GM18909 (cell line): ENCODE measurements around the gene SIX3.

Experiments used
- ATAC-seq: cut with Tn5 transposase; IDR thresholded peaks from one replicate; pipeline ENCODE4 v1.9.1; 2021; ENCODE audit warnings: mild to moderate bottlenecking; ENCODE audit not compliant: unreplicated experiment, poor library complexity

The SIX3 gene

DNA sequence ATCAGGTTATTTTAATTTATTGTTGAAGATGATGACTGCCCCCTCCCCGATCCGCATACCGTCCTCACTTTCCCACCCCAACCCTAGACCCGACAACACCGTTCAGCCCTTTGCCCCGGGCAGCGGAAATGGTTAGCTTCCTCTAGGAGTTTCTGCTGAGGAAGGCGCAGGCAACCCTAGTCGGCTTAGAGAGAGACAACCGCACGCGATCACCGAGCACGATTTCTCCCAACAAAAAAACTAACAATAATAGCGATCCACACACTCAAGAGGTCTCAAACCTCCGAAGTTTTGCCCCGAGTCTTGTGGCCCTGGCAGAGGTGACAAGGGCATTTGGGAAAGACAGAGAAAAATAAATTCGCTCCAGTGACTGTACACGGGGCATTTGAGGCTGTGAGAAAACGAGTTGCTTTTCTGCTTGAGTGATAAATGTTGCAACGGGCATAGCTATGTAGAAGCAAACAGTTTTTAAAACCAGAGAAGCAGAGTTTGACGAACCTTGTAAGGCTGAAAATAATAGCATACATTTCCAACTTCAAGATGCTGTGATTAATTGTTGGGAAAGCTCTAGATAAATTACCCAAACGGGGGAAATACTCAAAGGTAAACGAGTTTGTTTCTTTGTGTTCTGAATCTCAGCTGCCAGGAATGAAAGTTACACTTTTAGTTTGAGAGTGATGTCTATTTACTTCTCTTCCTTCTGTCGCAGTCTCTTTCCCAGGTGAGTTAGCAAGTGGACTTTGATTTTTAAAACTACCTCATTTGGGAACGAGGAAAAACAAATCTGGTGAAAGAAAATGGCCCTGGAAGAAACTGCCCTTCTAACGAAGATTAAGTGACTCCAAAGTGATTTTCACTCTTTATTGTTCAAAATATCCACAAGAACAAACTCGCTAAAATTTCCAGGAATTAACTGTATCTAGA, 11.0 kb upstream of the SIX3 start:
- no peak for ATAC-seq

- ATAC-seq = no peak
Measured at GRCh38 chr2:44931198-44931780, 10.2 kb upstream of the SIX3 start.

DNA sequence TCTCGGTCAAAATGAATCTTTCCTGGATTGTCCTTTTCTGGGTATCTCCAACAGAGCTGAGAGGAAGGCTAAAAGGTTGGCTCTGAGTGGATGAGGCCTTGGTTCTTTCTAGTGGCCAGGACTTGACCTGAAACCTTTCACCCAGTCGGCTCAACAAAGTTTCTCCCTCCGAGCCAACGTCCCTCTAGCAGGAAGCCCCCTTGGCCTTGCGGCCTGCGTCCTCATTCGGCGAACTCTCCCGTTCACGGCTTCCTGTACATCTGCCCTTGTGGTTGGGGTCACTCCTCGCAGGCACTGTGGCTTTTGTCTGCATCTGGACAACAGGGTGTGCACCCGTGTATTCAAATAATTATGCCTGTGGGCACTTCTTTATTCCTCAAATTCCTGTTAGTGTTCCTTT, 9.4 kb upstream of the SIX3 start:
- no peak for ATAC-seq

- ATAC-seq = no peak
Measured at GRCh38 chr2:44932564-44933392, 8.7 kb upstream of the SIX3 start.

- no peak for ATAC-seq
Measured at GRCh38 chr2:44933434-44933951, 8.0 kb upstream of the SIX3 start.

- no peak for ATAC-seq
Measured at GRCh38 chr2:44934038-44934982, 7.2 kb upstream of the SIX3 start.

DNA sequence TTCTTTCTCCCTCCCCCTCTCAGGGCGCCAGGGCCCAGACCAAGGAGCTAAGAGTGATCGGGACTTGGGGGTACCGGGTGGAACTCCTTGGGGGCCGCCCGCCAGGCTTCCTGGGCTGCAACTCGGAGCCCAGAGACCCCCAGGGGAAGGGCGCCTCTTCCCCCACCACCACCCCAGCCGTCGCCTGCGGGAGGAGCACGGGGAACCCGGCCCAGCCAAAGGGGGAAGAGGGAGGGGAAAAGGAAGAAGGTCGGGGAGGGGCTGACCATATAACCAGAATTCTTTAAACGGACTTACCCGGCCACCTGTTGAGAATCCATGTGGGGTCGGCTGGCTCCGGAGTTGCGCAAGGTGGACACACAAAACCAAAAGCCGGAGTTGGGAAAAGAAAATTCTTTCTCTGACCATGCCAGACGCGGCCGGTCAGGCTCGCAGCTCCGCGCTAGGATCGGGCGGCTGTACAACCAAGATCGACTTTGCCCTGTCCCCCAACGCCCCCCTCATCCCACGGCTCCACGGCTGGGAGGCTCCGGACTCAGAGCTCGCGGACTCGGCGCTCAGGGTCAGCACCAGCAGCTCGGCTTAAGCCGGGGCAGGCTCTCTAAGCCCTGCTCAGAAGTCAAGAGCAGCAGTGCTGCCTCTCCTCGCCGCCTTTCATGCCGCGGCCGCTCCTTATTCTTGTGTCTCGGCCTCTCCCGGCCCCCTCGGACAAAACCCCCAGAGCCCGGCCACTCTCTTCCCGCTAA, 6.3 kb upstream of the SIX3 start:
- no peak for ATAC-seq

DNA sequence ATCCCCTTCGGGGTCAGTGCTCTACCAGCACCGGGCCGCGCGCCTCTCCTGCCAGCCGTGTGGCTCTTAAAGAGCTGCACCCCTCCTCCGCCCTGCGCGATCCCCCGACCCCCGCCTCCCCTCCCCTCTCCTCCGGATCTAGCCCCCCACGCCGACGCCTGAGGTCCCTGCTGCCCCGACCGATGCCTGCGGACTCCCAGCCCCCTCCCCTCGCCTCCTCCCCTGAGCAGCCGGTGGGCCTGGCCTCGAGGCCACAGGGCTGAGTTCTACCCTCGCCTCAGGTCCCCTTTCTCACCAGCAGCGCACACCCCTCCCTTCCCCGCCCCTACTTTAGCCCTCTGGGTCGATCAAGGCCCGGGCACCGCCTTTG, 5.8 kb upstream of the SIX3 start:
- no peak for ATAC-seq

DNA sequence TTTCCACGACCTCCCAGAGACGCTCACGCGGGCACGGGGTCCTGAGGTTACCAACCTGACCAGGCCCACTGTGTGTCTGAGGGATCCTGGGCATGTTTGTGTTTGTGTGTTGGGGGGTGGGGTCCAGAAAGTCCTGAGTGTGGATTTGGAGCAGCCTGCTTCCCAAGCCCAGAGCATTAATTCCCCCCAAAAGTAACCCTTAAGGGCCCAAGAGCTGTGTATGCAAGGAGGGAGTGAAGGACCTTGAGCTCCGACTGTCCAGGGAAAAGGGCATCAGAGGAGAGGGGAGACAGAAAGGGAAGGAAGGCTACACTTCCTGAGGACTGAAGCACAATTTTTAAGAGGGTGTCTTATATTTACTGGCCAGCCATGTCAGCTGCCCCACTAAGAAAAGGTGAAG, 5.2 kb upstream of the SIX3 start:
- ATAC-seq = no peak

- ATAC-seq = no peak
Measured at GRCh38 chr2:44936715-44937687, 4.5 kb upstream of the SIX3 start.

- ATAC-seq = peak; percentile 46
Measured at GRCh38 chr2:44937688-44938240, 3.7 kb upstream of the SIX3 start.

GRCh38 chr2:44938287-44939105, 3.0 kb upstream of the SIX3 start:
- ATAC-seq = no peak

GRCh38 chr2:44939106-44940048, 2.1 kb upstream of the SIX3 start:
- no peak for ATAC-seq

DNA sequence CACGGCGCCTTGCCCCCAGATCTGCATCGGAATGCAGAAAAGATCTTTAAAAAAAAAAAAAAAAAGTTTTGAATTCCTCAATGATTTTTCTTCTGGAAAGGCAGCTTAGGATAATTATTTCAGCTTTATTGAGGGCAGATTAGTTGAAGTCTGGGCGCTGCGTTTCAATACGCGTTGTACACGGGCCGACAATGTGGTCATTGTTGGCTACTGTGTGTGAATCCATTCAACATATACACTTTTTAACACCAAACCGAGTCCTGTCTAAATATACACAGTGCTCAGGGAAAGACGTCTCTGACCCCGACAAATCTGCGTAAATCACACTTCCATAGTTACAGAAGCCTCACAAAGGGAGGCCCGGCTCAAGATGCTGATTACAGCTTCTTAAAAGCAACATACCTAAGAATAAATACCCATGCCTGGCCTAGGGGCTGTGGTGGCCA, 1.4 kb upstream of the SIX3 start:
- ATAC-seq = no peak

- ATAC-seq = no peak
Measured at GRCh38 chr2:44940732-44941464, 604 bp upstream of the SIX3 start.
